Sigmoid colon (tissue), 7 donors: ENCODE measurements around the gene LIN52. TPM values are rescaled to one million over a fixed set of nuclear protein-coding genes. Genes with fewer than 3 reads are reported as not detected.

Experiments used
- DNase-seq: peaks from one replicate; pipeline ENCODE4 v3.0.0-alpha.2; 2019
- H3K27ac ChIP-seq, 4 donors: fragments of 200-600 bp; sonication (generic); one replicate each; pipeline ENCODE4 v1.5.1; 2016 to 2019; ENCODE audit warnings: mild to moderate bottlenecking in 1 of 4
- H3K27me3 ChIP-seq, 3 donors: fragments of 200-600 bp; sonication (generic); one replicate each; pipeline ENCODE4 v1.5.1; 2019; ENCODE audit warnings: mild to moderate bottlenecking in 1 of 3
- H3K36me3 ChIP-seq, 4 donors: fragments of 200-600 bp; sonication (generic); one replicate each; pipeline ENCODE4 v1.5.1; 2016 to 2019
- H3K4me1 ChIP-seq, 4 donors: fragments of 200-600 bp; sonication (generic); one replicate each; pipeline ENCODE4 v1.5.1; 2017 to 2019
- H3K4me3 ChIP-seq, 4 donors: fragments of 200-600 bp; sonication (generic); one replicate each; pipeline ENCODE4 v1.5.1; 2017 to 2019; ENCODE audit warnings: mild to moderate bottlenecking in 2 of 4, moderate library complexity in 1 of 4
- H3K9me3 ChIP-seq, 4 donors: fragments of 200-600 bp in 3 of 4; sonication (generic) in 3 of 4; one replicate each; pipeline versions ENCODE4 v1.5.1 to v1.6.1; 2013 to 2019
- CTCF ChIP-seq, 4 experiments: fragments of 450-650 bp in 3 of 4; fragments of 200-600 bp in 1 of 4; IDR thresholded peaks; one replicate each; pipeline ENCODE4 v1.5.1; 2016 to 2019; ENCODE audit warnings: antibody characterized with exemption in 4 of 4, mild to moderate bottlenecking in 3 of 4, moderate library complexity in 2 of 4
- EP300 ChIP-seq, 4 donors: sonication (generic); formaldehyde crosslinking; IDR thresholded peaks; one replicate each; pipeline ENCODE4 v1.6.1; 2017; ENCODE audit warnings: antibody characterized with exemption in 4 of 4
- POLR2A ChIP-seq, 2 donors: fragments of 450-650 bp; IDR thresholded peaks; one replicate each; pipeline ENCODE4 v1.6.1; 2016; ENCODE audit warnings: antibody characterized with exemption in 2 of 2, mild to moderate bottlenecking in 2 of 2, moderate library complexity in 2 of 2
- POLR2AphosphoS5 ChIP-seq, 4 donors: sonication (generic); formaldehyde crosslinking; IDR thresholded peaks; one replicate each; pipeline ENCODE4 v1.6.1; 2017; ENCODE audit warnings: antibody characterized with exemption in 4 of 4
- WGBS, 2 donors: extraction: QIAGEN DNeasy Blood & Tissue Kit; methylation state at CpG; one replicate each; pipeline ENCODE4 v1.1.7; 2013; 5-methylcytosine and 5-hydroxymethylcytosine counted together
- intact Hi-C: fragments of 100-400 bp; cut with DNase I; formaldehyde crosslinking; loops from one replicate; pipeline ENCODE4 v1.15.1; 2023
- polyA plus RNA-seq, 3 donors: library from polyadenylated mRNA; stranded (reverse); fragments of 200-250 nt; gene quantifications; one replicate each; pipeline ENCODE4 v1.2.3, GENCODE V29; 2013
- total RNA-seq, 4 donors: library from RNA; depleted of rRNA; stranded (reverse); fragments of >200 nt; gene quantifications; one replicate each; pipeline ENCODE4 v1.1.0, GENCODE V29; 2016
- donor health status: healthy with polysubstance abuse.
- donor health status: Bipolar disorder and iron deficiency.
- donor health status: healthy.

LIN52 gene
- total and polyA plus RNA-seq, 7 donors, result 3.7 to 11.1 (median 9.1) TPM

DNA sequence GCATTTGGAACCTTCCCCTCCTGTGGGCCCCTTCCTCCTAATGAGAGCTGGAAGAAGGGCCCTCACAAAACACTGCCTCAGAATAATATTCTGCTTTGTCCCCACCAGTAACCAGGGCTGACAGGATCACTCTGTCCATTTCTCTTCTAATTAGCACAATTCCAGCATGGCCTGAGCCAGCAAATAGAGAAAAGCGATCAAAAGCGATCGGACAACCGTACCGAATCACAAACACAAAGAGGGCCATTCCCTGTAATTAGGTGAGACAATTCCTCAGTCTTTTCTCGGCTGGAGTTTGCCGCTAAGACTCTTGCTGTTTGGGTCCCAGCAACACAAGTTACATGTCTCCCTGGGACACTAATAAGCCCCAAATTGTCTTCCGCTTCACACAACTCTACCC is 118.9 kb downstream of the LIN52 start:
- H3K9me3 ChIP-seq, result no peaks in the 10 kb centered on the region
- no peak overlapping the region for H3K27ac ChIP-seq
- no peaks in the 10 kb centered on the region for H3K27me3 ChIP-seq
- TF ChIP-seq POLR2A (IDR thresholded peaks at IDR 0.05), result no peak
- no peak for TF ChIP-seq POLR2AphosphoS5 (IDR thresholded peaks at IDR 0.05)
- no peak for TF ChIP-seq EP300 (IDR thresholded peaks at IDR 0.05)
- no peak for TF ChIP-seq CTCF (IDR thresholded peaks at IDR 0.05)
- intact Hi-C loops, result no loop called here
- H3K4me1 ChIP-seq, result no peaks in the 10 kb centered on the region
- peaks cover 6 to 27% (median 10%) of the 10 kb centered on the region in 4 donors for H3K36me3 ChIP-seq
- WGBS, 2 donors, result 95 to 98% methylated on average over 8 of the region's 8 CpGs
- no peak overlapping the region for H3K4me3 ChIP-seq
- no peak for DNase-seq

- no peak for DNase-seq
- intact Hi-C loops, result no loop called here
- no peaks in the 10 kb centered on the region for H3K9me3 ChIP-seq
- H3K36me3 ChIP-seq, result peaks cover 2 to 19% (median 4%) of the 10 kb centered on the region in 4 donors
- no peaks in the 10 kb centered on the region for H3K4me1 ChIP-seq
- 94 to 95% methylated on average over 6 of the region's 6 CpGs for WGBS, 2 donors
- H3K27me3 ChIP-seq, result no peaks in the 10 kb centered on the region
- no peak overlapping the region for H3K27ac ChIP-seq
- no peak overlapping the region for H3K4me3 ChIP-seq
- TF ChIP-seq EP300 (IDR thresholded peaks at IDR 0.05) (no peak), CTCF (IDR thresholded peaks at IDR 0.05) (no peak), POLR2A (IDR thresholded peaks at IDR 0.05) (no peak), POLR2AphosphoS5 (IDR thresholded peaks at IDR 0.05) (no peak)
These were observed 119.7 kb downstream of the LIN52 start for GRCh38 chr14:74204491-74204890.

DNA sequence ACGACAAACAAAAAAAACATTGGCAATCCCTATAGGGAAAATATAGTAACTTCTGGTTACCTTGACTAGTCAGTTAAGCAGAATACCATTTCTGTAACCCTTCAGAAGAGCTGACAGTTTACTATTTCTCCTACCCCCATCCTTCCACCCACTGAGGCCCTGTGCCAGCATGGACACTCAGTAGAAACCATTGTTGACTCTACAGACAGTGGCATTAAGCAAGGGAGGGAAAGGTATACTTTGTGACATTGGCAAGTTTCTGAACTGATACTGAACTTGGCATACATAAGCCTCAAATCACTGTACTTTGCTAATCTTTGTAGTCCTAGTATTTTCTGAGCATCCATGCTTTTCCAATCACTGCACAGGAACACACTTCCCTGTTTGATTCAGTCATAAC is 121.1 kb downstream of the LIN52 start:
- H3K27me3 ChIP-seq, result peaks cover 0 to 5% (median 0%) of the 10 kb centered on the region in 3 donors
- H3K4me3 ChIP-seq, result no peak overlapping the region
- H3K27ac ChIP-seq, result no peak overlapping the region
- TF ChIP-seq POLR2AphosphoS5 (IDR thresholded peaks at IDR 0.05) (no peak), CTCF (IDR thresholded peaks at IDR 0.05) (no peak), EP300 (IDR thresholded peaks at IDR 0.05) (no peak), POLR2A (IDR thresholded peaks at IDR 0.05) (no peak)
- no peak for DNase-seq
- no peaks in the 10 kb centered on the region for H3K9me3 ChIP-seq
- peaks cover 0 to 14% (median 3%) of the 10 kb centered on the region in 4 donors for H3K36me3 ChIP-seq
- intact Hi-C loops, result no loop called here
- H3K4me1 ChIP-seq, result no peaks in the 10 kb centered on the region
- WGBS, 2 donors, result 86 to 100% methylated on average over 1 of the region's 1 CpG

DNA sequence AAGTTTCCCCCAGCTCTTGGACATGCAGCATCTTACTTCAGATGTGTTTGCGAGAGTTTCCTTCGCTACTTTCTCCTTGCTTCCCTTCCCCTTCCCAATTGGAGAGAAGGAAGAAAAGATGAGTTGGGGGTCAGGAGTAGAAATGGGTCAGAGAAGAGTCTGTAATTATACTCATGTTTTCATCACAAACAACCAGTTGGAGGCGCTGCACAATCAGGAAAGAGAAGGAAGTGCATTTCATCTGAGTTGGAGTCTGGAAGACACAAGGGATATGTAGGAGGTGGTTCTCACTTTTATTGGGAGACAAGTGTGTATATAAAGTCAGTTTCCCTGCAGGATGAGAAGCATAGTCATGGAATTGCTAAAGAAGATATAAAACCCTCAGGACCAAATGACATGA is 123.2 kb downstream of the LIN52 start:
- WGBS, 2 donors, result 81 to 91% methylated on average over 3 of the region's 3 CpGs
- DNase-seq, result no peak

More for the DNA sequence above, 123.2 kb downstream of the LIN52 start:
- H3K36me3 ChIP-seq, result peaks cover 0 to 11% (median 3%) of the 10 kb centered on the region in 4 donors
- H3K27ac ChIP-seq, result no peak overlapping the region
- no peak overlapping the region for H3K4me3 ChIP-seq
- H3K27me3 ChIP-seq, result peaks cover 0 to 6% (median 0%) of the 10 kb centered on the region in 3 donors
- no peaks in the 10 kb centered on the region for H3K4me1 ChIP-seq
- no peak for TF ChIP-seq CTCF (IDR thresholded peaks at IDR 0.05)
- TF ChIP-seq POLR2A (IDR thresholded peaks at IDR 0.05), result no peak
- TF ChIP-seq POLR2AphosphoS5 (IDR thresholded peaks at IDR 0.05), result no peak
- TF ChIP-seq EP300 (IDR thresholded peaks at IDR 0.05), result no peak
- intact Hi-C loops, result no loop called here
- no peaks in the 10 kb centered on the region for H3K9me3 ChIP-seq
